Fibroblast of the aortic adventitia (primary cell): ENCODE data around the gene ASMTL. TPM values are rescaled to one million over a fixed set of nuclear protein-coding genes. Genes with fewer than 3 reads are reported as not detected.

ENCODE experiments used
- DNase-seq: peaks from one replicate; pipeline ENCODE4 v3.0.0-alpha.2; 2010; ENCODE audit warnings: low read depth
- H3K4me3 ChIP-seq: 2 replicates; pipeline ENCODE4 v1.5.1; 2011; ENCODE audit warnings: low read depth, mild to moderate bottlenecking, control low read depth, low read length, moderate library complexity
- CTCF ChIP-seq: IDR thresholded peaks from 2 replicates; pipeline ENCODE4 v1.5.1; 2011; ENCODE audit warnings: mild to moderate bottlenecking, low read length, control low read depth, inconsistent platforms; ENCODE audit not compliant: insufficient read depth
- total RNA-seq: library from RNA; depleted of rRNA; stranded (reverse); fragments of >200 nt; gene quantifications from 2 replicates; pipeline ENCODE4 v1.2.3, GENCODE V29; 2012; ENCODE audit warnings: low replicate concordance

Gene ASMTL
- total RNA-seq, 1 donor, result 17.6 TPM

DNA sequence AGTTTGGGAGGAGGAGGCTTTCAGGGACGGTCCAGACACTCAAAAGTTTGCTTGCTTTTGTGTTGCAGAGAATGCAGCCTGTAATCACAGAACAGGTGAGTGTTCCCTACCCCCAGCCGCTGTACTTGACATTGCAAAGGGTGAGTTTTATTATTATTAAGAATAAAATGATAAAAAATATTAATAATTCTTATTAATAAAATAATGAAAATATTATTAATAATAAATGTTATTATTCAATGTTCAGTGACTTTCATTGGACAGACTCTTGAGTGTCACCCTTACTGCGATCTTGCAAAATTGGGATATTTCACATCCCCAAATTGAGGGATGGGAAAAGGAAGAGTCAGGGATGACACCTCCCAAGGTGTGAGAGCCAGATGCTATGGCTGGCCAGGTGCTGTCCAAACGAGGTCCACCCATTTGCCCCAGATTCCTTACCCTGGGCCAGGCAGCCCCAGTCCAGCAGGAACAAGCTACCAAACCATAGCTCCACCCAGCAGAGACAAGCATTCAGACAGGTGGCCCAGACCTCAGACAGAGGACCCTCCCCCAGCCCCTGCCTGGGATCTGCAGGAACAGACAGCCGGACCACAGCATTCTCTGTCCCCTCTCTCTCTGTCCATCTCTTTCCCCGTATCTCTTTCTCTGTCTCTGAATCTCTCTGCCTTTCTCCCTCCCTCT lies 93.8 kb downstream of the ASMTL start:
- no peak overlapping the region for H3K4me3 ChIP-seq
- DNase-seq, result no peak
- TF ChIP-seq CTCF, result no peak

GRCh38 chrX:1357993-1358392 lies 94.7 kb downstream of the ASMTL start:
- no peak overlapping the region for H3K4me3 ChIP-seq
- no peak for TF ChIP-seq CTCF
- DNase-seq, result no peak

- no peak overlapping the region for H3K4me3 ChIP-seq
- DNase-seq, result no peak
- no peak for TF ChIP-seq CTCF
These were observed 97.3 kb downstream of the ASMTL start for GRCh38 chrX:1355131-1356046.

- TF ChIP-seq CTCF, result no peak
- H3K4me3 ChIP-seq, result no peak overlapping the region
- DNase-seq, result no peak
These were observed 98.4 kb downstream of the ASMTL start for GRCh38 chrX:1354036-1355019.

Other genes starting within 250 kb of the ASMTL start
- not detected in 2 replicates for gene CRLF2, start 240.3 kb downstream of the ASMTL start, total RNA-seq
- not detected in 2 replicates for gene CSF2RA, start 184.1 kb downstream of the ASMTL start, total RNA-seq
- gene IL3RA, start 116.1 kb downstream of the ASMTL start, total RNA-seq, result 0.09 TPM in 1 of 2 replicates, not detected in the other
- gene SLC25A6, start 60.8 kb downstream of the ASMTL start, total RNA-seq, result 190 and 311 TPM in 2 replicates
- gene P2RY8, start 84.3 kb upstream of the ASMTL start, total RNA-seq, result not detected in 2 replicates
- 9.5 and 16.9 TPM in 2 replicates for gene AKAP17A, start 138.7 kb upstream of the ASMTL start, total RNA-seq
- gene ASMT, start 162.2 kb upstream of the ASMTL start, total RNA-seq, result not detected in 2 replicates